ENCODE results near the gene C16orf74. TPM values are rescaled to one million over a fixed set of nuclear protein-coding genes. Genes with fewer than 3 reads are reported as not detected.

Gene C16orf74
- total RNA-seq, 1 donor from 2014 or later = 2.1 TPM

DNA sequence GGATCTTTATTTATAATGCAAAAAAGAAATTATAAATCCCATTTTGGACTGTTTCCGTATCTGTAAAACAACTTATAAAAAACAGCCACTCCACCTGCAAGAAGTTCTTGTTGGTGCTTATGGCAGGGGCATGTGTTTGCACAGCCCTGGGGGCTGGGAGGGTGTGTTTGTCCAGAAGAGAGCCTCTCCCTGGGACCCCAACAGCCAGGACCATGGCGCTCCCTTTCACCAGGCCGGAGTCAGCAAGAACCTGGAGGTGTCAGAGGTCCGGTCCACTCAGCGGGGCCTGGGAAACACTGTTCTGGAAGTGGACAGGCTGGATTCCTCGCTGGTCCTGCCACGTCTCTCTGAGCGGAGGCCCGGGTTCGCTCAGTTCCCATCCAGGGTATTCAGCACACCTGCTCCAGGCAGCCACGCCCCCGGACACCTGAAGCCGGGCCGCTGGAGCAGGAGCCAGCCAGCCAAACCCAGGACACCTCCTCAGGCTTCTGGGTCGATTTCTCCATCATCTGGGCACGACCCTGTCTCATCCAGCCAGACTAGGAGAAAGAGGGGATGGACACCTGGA lies 43.3 kb downstream of the C16orf74 start:
- H3K4me3 Mint-ChIP-seq (ENCODE audit: unreplicated experiment) = no peak overlapping the region
- no peaks in the 10 kb centered on the region for H3K4me1 Mint-ChIP-seq (ENCODE audit: unreplicated experiment)
- DNase-seq (ENCODE audit: extremely low spot score, unreplicated experiment) = no peak
- H3K27ac Mint-ChIP-seq (ENCODE audit: unreplicated experiment) = no peak overlapping the region
- peaks cover 1% of the 10 kb centered on the region for H3K27me3 Mint-ChIP-seq (ENCODE audit: unreplicated experiment)
- TF ChIP-seq, protein P1, sequence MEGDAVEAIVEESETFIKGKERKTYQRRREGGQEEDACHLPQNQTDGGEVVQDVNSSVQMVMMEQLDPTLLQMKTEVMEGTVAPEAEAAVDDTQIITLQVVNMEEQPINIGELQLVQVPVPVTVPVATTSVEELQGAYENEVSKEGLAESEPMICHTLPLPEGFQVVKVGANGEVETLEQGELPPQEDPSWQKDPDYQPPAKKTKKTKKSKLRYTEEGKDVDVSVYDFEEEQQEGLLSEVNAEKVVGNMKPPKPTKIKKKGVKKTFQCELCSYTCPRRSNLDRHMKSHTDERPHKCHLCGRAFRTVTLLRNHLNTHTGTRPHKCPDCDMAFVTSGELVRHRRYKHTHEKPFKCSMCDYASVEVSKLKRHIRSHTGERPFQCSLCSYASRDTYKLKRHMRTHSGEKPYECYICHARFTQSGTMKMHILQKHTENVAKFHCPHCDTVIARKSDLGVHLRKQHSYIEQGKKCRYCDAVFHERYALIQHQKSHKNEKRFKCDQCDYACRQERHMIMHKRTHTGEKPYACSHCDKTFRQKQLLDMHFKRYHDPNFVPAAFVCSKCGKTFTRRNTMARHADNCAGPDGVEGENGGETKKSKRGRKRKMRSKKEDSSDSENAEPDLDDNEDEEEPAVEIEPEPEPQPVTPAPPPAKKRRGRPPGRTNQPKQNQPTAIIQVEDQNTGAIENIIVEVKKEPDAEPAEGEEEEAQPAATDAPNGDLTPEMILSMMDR (IDR thresholded peaks at IDR 0.05) = no peak
- H3K36me3 Mint-ChIP-seq (ENCODE audit: unreplicated experiment) = peaks cover 2% of the 10 kb centered on the region
- peaks cover 4% of the 10 kb centered on the region for H3K9me3 Mint-ChIP-seq (ENCODE audit: unreplicated experiment)

DNA sequence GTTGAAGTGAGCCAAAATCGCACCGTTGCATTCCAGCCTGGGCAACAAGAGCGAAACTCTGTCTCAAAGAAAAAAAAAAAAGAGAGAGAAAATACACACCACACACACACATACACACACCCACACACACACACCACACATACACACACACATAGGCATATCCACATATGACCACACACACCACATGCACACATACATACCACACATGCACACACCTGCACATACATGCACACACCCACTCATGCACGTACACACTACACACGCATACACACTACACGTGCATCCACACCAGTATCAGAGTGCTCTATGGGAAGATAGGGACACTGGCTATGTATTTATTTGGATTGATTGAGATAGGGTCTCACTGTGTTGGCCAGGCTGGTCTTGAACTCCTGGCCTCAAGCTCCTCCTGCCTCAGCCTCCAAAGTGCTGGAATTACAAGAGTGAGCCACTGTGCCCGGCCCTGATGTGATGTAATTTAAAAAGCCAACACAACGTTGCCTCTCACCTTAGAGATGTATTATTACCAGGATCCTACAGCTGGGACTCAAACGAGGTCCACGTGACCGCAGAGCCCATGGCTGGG lies 44.4 kb downstream of the C16orf74 start:
- no peak overlapping the region for H3K4me3 Mint-ChIP-seq (ENCODE audit: unreplicated experiment)
- no peaks in the 10 kb centered on the region for H3K36me3 Mint-ChIP-seq (ENCODE audit: unreplicated experiment)
- TF ChIP-seq, protein P1 (IDR thresholded peaks at IDR 0.05) = no peak
- no peaks in the 10 kb centered on the region for H3K4me1 Mint-ChIP-seq (ENCODE audit: unreplicated experiment)
- H3K9me3 Mint-ChIP-seq (ENCODE audit: unreplicated experiment) = no peaks in the 10 kb centered on the region
- peaks cover 3% of the 10 kb centered on the region for H3K27me3 Mint-ChIP-seq (ENCODE audit: unreplicated experiment)
- DNase-seq (ENCODE audit: extremely low spot score, unreplicated experiment) = no peak
- H3K27ac Mint-ChIP-seq (ENCODE audit: unreplicated experiment) = no peak overlapping the region

DNA sequence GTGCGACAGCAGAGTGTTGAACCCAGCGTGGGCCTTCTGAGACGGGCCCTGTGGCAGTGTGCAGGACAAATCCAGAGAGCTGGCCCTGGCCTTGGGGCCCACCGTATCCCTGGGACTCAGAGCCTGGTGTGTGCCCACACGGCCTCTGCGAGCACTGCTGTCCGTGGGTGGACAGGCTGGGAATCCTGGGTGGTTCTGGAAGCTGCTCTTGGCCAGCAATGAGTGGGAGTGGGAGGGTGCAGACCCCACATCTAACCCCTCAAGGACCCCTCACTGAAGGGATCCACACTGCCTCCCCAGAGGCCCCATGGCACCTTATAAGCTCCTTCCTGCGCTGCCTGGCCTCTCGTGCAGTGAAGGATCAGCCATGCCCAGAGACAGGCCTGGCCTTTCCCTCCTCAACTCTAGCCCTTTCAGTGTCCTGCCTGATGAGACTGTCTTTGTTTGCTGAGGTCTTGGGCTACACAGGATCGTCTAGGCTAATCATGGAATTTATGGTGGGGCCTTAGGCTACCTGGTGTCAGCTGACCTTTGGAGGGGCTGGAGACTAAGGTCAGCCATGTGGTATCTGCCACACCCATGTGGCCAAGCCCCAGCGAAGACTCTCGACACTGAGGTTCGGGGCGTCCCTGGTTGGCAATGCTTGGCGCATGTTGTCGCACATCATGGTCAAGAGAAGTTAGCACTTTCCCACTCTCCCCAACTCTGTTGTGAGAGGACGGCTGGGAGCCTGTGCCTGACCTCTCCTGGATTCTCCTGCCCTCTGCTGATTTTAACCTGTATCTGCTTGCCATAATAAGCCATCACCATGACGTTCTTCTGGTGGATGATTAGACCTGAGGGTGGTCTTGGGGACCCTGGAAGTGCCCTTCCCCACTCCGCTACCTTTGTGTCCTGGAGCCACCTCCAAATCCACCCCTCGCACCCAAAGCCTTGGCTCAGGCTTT lies 45.7 kb downstream of the C16orf74 start:
- no peak for DNase-seq (ENCODE audit: extremely low spot score, unreplicated experiment)
- TF ChIP-seq, protein P1 (IDR thresholded peaks at IDR 0.05) = no peak
- H3K36me3 Mint-ChIP-seq (ENCODE audit: unreplicated experiment) = no peaks in the 10 kb centered on the region
- no peaks in the 10 kb centered on the region for H3K9me3 Mint-ChIP-seq (ENCODE audit: unreplicated experiment)
- H3K4me1 Mint-ChIP-seq (ENCODE audit: unreplicated experiment) = no peaks in the 10 kb centered on the region
- H3K4me3 Mint-ChIP-seq (ENCODE audit: unreplicated experiment) = no peak overlapping the region
- H3K27ac Mint-ChIP-seq (ENCODE audit: unreplicated experiment) = no peak overlapping the region
- H3K27me3 Mint-ChIP-seq (ENCODE audit: unreplicated experiment) = peaks cover 3% of the 10 kb centered on the region

DNA sequence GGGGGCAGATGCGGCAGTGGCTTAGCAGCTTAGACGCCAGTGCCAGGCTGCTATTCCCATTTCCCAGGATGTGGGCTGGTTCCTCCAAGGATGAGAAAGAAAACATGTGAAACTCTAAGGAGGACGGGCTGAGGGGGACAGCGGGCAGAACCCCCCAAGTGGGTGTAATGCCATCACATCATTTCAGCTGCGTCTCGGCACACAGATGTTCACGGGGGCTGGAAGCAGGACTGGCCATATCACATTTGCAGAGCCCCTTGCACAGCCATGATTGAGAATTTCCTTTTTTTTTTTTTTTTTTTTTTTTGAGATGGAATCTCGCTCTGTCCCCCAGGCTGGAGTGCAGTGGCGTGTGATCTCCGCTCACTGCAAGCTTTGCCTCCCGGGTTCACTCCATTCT lies 46.9 kb downstream of the C16orf74 start:
- H3K9me3 Mint-ChIP-seq (ENCODE audit: unreplicated experiment) = no peaks in the 10 kb centered on the region
- no peak overlapping the region for H3K4me3 Mint-ChIP-seq (ENCODE audit: unreplicated experiment)
- H3K27me3 Mint-ChIP-seq (ENCODE audit: unreplicated experiment) = peaks cover 3% of the 10 kb centered on the region
- no peak for DNase-seq (ENCODE audit: extremely low spot score, unreplicated experiment)
- H3K4me1 Mint-ChIP-seq (ENCODE audit: unreplicated experiment) = no peaks in the 10 kb centered on the region
- no peak overlapping the region for H3K27ac Mint-ChIP-seq (ENCODE audit: unreplicated experiment)
- TF ChIP-seq, protein P1 (IDR thresholded peaks at IDR 0.05) = no peak
- H3K36me3 Mint-ChIP-seq (ENCODE audit: unreplicated experiment) = no peaks in the 10 kb centered on the region

DNA sequence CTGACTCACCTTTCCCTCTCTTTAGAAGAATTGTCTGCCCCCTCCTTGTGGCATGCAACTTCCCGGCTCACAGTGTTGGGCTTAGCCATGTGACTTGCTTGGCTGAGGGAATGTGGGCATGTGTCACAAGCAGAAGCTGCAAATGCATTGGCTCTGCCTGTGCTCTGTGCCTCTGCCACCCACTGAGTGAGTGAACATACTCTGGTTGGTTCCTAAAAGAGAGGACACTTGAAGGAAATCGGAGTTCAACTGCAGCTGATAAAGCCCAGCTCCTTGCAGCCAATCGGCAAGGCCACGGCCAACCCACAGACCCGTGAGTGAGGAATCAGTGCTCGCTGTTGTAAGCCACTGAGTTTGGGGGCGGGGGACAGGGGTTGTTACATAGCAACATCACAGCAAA lies 51.3 kb downstream of the C16orf74 start:
- peaks cover 20% of the 10 kb centered on the region for H3K27me3 Mint-ChIP-seq (ENCODE audit: unreplicated experiment)

More for the DNA sequence above, 51.3 kb downstream of the C16orf74 start:
- Mint-ChIP-seq H3K4me3 (ENCODE audit: unreplicated experiment) (no peak overlapping the region), H3K4me1 (ENCODE audit: unreplicated experiment) (no peaks in the 10 kb centered on the region), H3K27ac (ENCODE audit: unreplicated experiment) (no peak overlapping the region), H3K36me3 (ENCODE audit: unreplicated experiment) (no peaks in the 10 kb centered on the region), H3K9me3 (ENCODE audit: unreplicated experiment) (no peaks in the 10 kb centered on the region)
- DNase-seq (ENCODE audit: extremely low spot score, unreplicated experiment) = no peak
- TF ChIP-seq, protein P1 (IDR thresholded peaks at IDR 0.05) = no peak

Measured in osteocyte (in vitro differentiated cells).